NK-92 (cell line): ENCODE data around the gene UBE2O.

Experiments
- DNase-seq: peaks from one replicate; lab custom pipeline; 2025; ENCODE audit not compliant: unreplicated experiment; lab: John Stamatoyannopoulos, UW

UBE2O gene

DNA sequence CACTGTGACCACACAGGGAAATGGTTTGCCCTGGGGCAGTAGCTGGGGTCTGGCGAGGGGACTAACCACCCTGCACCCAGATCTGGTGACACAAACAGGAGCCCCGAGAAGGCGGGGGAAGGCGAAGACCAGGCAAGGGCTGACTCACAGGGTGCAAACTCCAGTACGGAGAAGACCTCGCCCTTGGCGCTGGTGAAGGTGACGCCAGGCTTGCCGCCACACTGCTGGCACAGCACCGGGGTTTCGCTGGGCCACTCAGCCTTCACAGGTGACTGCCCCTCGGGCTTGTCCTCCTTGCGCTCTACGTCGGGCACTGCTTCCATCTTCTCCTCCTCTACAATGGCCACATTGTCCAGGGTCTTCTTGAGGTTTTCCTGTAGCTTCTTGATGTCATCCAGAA is 57.0 kb downstream of the UBE2O start:
- DNase-seq, result no peak

DNA sequence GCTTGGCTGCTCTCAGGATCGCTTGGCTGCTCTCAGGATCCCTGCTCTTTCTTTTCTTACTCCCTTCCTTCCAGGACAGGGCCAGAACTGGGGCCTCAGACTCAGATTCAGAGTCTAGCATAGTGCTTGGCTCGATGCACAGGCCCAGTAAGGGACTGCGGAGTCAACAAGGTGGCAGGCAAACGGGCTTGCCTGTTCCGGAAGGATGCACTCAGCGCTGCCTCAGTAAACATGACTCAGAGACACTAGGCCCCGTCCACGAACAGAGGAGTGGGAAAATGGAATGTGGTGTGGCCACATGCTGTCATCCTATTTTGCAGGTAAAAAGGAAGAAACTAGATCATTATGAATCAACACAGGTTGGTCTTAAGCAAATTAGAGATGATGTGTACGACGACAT is 58.8 kb downstream of the UBE2O start:
- DNase-seq, result no peak

DNA sequence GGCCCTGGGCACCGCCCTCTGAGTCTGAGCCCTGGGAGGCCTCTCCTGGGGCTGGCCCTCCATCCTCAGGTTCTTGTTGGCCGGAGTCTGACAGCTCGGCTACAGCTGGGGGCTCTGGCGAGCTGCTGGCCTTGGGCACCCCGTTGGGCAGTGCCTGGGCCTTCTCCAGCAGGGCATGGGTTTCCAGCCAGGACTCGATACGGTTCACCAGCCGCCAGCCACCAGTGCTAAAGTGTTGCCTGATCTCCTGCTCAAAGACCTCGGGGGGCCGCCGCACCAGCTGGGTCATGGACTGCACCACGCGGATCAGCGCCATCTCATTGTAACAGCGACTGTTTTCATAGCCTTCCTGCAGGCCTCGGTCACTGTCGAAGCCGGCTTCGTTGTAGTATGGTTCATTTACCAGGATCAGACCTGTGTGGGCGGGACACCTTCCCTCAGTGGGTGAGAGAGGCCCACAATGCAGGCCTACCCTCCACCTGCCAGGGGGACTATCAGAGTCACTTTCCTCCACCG is 61.7 kb downstream of the UBE2O start:
- no peak for DNase-seq

GRCh38 chr17:76390003-76390421 is 62.9 kb downstream of the UBE2O start:
- DNase-seq, result no peak

GRCh38 chr17:76388966-76389888 is 63.7 kb downstream of the UBE2O start:
- DNase-seq, result no peak

DNA sequence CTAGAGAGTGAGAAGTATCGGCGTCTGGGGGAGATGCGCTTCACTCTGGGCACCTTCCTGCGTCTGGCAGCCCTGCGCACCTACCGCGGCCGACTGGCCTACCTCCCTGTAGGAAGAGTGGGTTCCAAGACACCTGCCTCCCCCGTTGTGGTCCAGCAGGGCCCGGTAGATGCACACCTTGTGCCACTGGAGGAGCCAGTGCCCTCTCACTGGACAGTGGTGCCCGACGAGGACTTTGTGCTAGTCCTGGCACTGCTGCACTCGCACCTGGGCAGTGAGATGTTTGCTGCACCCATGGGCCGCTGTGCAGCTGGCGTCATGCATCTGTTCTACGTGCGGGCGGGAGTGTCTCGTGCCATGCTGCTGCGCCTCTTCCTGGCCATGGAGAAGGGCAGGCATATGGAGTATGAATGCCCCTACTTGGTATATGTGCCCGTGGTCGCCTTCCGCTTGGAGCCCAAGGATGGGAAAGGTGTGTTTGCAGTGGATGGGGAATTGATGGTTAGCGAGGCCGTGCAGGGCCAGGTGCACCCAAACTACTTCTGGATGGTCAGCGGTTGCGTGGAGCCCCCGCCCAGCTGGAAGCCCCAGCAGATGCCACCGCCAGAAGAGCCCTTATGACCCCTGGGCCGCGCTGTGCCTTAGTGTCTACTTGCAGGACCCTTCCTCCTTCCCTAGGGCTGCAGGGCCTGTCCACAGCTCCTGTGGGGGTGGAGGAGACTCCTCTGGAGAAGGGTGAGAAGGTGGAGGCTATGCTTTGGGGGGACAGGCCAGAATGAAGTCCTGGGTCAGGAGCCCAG is 65.8 kb downstream of the UBE2O start:
- DNase-seq, result no peak

DNA sequence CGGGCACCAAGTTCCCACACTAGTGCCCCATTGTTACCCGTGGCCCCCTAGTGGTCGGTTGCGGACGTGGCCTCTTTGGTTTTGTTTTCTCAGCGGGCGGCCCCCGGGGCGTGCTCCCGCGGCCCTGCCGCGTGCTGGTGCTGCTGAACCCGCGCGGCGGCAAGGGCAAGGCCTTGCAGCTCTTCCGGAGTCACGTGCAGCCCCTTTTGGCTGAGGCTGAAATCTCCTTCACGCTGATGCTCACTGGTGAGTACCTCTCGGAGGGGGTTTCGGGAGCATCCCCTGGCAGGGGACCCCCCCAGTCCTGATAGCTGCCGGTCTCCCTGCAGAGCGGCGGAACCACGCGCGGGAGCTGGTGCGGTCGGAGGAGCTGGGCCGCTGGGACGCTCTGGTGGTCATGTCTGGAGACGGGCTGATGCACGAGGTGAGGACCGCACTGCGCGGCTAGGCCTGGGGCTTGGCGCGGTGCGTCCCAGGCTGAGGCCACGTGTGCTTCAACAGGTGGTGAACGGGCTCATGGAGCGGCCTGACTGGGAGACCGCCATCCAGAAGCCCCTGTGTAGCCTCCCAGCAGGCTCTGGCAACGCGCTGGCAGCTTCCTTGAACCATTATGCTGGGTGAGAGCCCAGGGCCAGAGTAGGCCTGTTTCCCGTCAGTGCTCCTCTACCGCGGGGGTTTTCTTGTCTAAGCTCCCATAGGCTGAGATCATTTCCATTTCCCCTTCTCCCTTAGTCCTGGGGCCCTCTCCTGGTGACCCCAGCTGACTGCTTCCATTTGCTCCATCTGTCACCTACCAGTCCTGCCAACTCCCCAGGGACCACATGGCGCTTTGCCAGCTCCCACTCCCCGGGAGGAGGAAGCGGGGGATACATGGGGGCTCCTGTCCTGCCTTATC is 66.8 kb downstream of the UBE2O start:
- no peak for DNase-seq

DNA sequence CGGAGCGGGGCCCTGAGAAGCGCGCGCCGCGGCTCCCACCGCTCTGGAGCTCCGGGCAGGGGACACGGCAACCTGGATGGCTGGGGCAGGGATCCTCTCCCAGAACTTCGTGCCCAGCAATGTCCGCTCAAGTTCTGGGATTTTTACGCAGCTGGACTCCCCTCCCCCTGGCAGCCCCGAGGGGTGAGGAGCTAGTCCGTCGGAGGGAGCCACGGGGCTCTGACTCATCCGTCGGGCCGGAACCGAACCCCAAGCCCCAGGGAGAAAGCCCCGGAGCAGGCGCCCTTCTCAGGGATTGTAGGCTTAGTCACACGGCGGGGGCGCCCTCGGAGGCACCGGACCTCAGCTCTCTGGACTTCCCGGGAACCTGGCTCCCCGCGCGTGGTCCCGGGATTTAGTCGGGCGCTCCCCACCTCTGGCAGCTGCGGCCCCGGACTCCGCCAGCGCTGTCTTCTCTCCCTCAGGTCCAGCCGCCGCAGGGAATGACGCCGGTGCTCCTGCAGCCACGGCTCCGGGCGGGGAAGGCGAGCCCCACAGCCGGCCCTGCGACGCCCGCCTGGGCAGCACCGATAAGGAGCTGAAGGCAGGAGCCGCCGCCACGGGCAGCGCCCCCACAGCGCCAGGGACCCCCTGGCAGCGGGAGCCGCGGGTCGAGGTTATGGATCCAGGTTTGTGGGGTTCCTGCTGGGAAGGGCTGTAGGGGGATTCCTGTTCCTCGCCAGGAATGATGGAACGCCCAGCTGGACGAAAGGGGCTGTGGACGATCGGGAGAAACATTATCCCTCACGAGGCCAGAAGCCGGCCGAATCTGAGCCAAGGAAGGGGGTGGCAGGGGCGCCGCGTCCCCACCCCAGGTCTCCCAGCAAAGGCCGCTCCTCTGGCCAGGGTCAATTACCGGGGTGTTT is 67.7 kb downstream of the UBE2O start:
- no peak for DNase-seq

DNA sequence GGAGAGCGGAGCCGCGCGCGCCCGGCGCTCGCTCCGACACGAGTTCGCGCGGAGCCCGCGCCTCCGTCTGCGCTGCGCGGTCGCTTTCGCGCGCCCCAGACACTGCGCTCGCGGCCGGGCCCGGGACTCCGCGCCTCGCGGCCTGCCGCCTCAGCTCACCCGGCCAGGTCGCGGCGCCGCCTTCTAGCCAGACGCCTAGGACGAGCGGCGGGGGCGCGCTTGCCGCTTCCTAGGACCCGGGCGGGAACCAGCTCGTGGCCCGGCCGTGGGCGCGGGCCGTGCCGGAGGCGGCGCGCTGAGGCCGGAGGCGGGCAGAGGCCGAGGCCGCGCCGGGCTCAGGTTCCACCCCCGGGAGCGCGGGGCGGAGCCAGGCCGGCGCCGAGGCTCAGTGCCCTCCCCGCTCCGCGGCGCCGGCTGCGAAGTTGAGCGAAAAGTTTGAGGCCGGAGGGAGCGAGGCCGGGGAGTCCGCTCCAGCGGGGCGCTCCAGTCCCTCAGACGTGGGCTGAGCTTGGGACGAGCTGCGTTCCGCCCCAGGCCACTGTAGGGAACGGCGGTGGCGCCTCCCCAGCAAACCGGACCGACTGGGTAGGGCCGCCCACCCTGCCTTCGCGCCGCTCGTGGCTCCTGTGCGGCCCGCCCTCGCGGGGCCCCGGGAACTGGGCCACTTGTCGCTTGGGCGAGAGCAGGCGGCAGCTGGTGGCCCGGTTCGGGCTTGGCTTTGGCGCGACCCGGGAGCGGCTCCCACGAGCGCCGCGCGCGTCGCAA is 68.5 kb downstream of the UBE2O start, which contains the start of gene SPHK1:
Gene SPHK1, plus strand, starts transcription at position 388 of the 765 bp plus-strand sequence. CDS start 1,036 bp downstream, outside the sequence.
- no peak for DNase-seq

GRCh38 chr17:76383546-76384221 is 69.3 kb downstream of the UBE2O start:
- no peak for DNase-seq

GRCh38 chr17:76382803-76383545 is 70.0 kb downstream of the UBE2O start:
- DNase-seq, result no peak

GRCh38 chr17:76382351-76382802 is 70.6 kb downstream of the UBE2O start:
- no peak for DNase-seq

GRCh38 chr17:76381633-76382350 is 71.2 kb downstream of the UBE2O start:
- DNase-seq, result no peak

- no peak for DNase-seq
These were observed 73.1 kb downstream of the UBE2O start for GRCh38 chr17:76379646-76380376.

GRCh38 chr17:76379275-76379641 is 73.7 kb downstream of the UBE2O start:
- DNase-seq, result no peak

GRCh38 chr17:76378548-76379274 is 74.2 kb downstream of the UBE2O start:
- no peak for DNase-seq
